Right atrium auricular region (tissue), 2 donors: Measurements from ENCODE around the gene TSPAN10. TPM values are rescaled to one million over a fixed set of nuclear protein-coding genes. Genes with fewer than 3 reads are reported as not detected.

Source experiments
- DNase-seq: peaks from one replicate; pipeline ENCODE4 v3.0.0-alpha.2; 2019; ENCODE audit warnings: low spot score
- H3K27ac ChIP-seq, 2 donors: fragments of 200-600 bp; sonication (generic); 1 replicate in 1 of 2; 2 replicates in 1 of 2; pipeline ENCODE4 v1.5.1; 2016 to 2019
- H3K27me3 ChIP-seq, 2 donors: fragments of 200-600 bp; sonication (generic); one replicate each; pipeline versions ENCODE4 v1.5.1 to v1.6.0; 2017 to 2019
- H3K36me3 ChIP-seq: fragments of 200-600 bp; sonication (generic); one replicate; pipeline ENCODE4 v1.5.1; 2016
- H3K4me1 ChIP-seq, 2 donors: fragments of 200-600 bp; sonication (generic); one replicate each; pipeline versions ENCODE4 v1.5.1 to v1.6.0; 2017 to 2019
- H3K4me3 ChIP-seq, 2 donors: fragments of 200-600 bp; sonication (generic); 1 replicate in 1 of 2; 2 replicates in 1 of 2; pipeline ENCODE4 v1.5.1; 2017 to 2019; ENCODE audit warnings: mild to moderate bottlenecking in 1 of 2, moderate library complexity in 1 of 2
- H3K9me3 ChIP-seq, 2 donors: fragments of 200-600 bp; sonication (generic); one replicate each; pipeline ENCODE4 v1.5.1; 2019
- total RNA-seq, 2 donors: library from RNA; depleted of rRNA; stranded (reverse); fragments of >200 nt; gene quantifications; one replicate each; pipeline ENCODE4 v1.1.0, GENCODE V29; 2016
- TF ChIP-seq, protein P1 (sequence below), 2 donors: fragments of 200-600 bp; sonication (generic); IDR thresholded peaks; one replicate each; pipeline ENCODE4 v1.5.1; 2019; ENCODE audit warnings: antibody characterized with exemption in 2 of 2

The TSPAN10 gene
- total RNA-seq, 2 donors from 2014 or later = not detected

DNA sequence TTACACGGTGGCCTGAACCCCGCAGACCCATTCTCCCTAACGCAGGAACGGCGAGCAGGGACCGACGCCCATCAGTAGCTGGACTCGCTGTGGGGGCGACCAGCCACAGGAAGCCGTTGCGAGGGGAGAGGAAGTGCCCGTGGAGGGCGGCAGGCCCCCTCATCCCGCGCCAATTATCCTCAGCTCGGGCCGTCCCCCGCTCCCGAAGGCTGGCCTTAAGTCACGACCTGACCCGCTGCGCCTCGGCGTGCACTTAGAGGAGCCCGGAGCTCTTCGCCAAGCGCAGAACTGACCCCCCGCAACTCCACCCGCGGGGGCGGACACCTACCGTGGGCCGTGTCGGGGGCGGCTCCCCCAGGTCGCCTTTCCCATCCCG lies 46.2 kb downstream of the TSPAN10 start:
- DNase-seq = no peak
- Histone ChIP-seq H3K9me3 (no peaks in the 10 kb centered on the region), H3K27ac (peak overlapping the region; percentile 78 to 79), H3K4me3 (peak overlapping the region; percentile 97 to 98), H3K36me3 (peaks cover 29% of the 10 kb centered on the region), H3K4me1 (peaks cover 0 to 39% of the 10 kb centered on the region in 2 donors), H3K27me3 (no peaks in the 10 kb centered on the region)
- TF ChIP-seq, protein P1, sequence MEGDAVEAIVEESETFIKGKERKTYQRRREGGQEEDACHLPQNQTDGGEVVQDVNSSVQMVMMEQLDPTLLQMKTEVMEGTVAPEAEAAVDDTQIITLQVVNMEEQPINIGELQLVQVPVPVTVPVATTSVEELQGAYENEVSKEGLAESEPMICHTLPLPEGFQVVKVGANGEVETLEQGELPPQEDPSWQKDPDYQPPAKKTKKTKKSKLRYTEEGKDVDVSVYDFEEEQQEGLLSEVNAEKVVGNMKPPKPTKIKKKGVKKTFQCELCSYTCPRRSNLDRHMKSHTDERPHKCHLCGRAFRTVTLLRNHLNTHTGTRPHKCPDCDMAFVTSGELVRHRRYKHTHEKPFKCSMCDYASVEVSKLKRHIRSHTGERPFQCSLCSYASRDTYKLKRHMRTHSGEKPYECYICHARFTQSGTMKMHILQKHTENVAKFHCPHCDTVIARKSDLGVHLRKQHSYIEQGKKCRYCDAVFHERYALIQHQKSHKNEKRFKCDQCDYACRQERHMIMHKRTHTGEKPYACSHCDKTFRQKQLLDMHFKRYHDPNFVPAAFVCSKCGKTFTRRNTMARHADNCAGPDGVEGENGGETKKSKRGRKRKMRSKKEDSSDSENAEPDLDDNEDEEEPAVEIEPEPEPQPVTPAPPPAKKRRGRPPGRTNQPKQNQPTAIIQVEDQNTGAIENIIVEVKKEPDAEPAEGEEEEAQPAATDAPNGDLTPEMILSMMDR (IDR thresholded peaks at IDR 0.05) = no peak

DNA sequence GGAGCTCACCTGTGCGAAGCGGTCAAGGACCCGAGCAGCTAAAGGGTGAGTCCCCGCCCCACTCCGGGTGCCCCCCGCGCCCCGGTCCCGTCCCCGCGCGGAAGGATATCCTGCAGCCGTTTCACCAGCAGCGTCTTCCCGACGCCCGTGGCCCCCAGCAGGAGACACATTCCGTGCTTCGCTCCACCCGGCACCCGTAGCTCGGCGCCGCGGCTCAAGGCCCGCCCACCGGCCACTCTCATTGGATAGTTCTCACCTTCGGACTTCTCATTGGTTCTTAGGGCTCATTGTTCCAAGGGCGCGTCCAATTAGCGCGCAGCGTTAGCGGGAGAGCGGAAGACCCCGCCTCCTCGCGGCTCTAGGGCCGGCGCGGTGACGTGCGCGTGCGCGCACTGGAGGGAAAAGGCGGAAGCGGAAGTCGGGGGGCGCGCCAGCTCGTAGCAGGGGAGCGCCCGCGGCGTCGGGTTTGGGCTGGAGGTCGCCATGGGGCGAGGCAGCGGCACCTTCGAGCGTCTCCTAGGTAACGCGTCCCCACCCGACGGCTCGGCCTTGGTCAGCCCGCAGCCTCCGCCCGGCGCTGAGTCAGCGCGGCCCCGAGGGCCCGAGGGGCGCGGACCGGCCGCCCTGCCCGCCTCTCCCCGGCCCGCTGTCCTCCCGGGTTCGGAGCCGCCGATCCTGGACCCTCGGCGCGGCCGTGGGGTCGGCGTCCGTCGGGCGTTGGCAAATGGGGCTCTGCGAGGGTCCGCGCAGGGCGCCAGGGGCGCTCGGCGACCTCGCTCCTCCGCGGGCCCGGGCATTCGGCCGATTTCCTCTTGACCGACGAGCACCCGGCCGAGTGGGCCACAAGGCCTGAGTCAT lies 46.8 kb downstream of the TSPAN10 start, which contains the start of the genes ARL16 and HGS:
ARL16 (minus strand) TSS at position 214 of the 858 bp plus-strand sequence; CDS start at position 170, 44 bp downstream.
HGS (plus strand) TSS at position 428 of the 858 bp plus-strand sequence; CDS start at position 484, 56 bp downstream.
- no peaks in the 10 kb centered on the region for H3K27me3 ChIP-seq
- H3K36me3 ChIP-seq = peaks cover 35% of the 10 kb centered on the region
- H3K4me1 ChIP-seq = peaks cover 0 to 39% of the 10 kb centered on the region in 2 donors

DNA sequence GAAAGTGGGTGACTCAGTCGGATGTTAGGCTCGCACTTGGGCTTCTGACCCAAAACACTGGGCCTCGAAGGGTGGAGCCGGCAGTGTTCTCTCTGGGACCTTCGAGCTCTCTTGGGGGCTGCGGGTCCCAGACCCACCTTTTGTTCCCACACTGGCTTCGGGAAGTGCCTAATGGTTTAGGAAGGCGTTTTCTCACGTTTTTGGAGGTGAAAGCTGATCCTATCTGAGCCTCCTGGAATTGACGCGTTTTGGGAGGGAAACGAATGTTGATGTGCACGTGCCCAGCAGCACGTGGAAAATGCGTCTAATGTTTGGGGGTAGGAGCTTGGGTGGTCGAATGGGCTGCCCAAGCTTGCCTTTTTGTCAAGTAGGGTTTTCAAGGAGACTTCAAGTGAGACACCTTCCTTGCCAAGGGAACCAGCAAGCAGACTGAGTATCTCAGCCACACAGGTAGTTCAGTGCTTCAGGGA lies 47.5 kb downstream of the TSPAN10 start:
- peak overlapping the region; percentile 75 to 77 for H3K27ac ChIP-seq
- no peaks in the 10 kb centered on the region for H3K9me3 ChIP-seq
- peak overlapping the region; percentile 97 to 98 for H3K4me3 ChIP-seq
- DNase-seq = peak; percentile 74
- H3K27me3 ChIP-seq = no peaks in the 10 kb centered on the region
- peaks cover 0 to 39% of the 10 kb centered on the region in 2 donors for H3K4me1 ChIP-seq
- TF ChIP-seq, protein P1 (IDR thresholded peaks at IDR 0.05) = no peak
- peaks cover 42% of the 10 kb centered on the region for H3K36me3 ChIP-seq

More for the DNA sequence above, 46.8 kb downstream of the TSPAN10 start, which contains the start of the genes ARL16 and HGS:
- Histone ChIP-seq H3K27ac (peak within 1 kb of the TSS; percentile 78 to 79), H3K4me3 (peak within 1 kb of the TSS; percentile 97 to 98), H3K9me3 (no peaks in the 10 kb centered on the region)
- DNase-seq = peak; percentile 99
- TF ChIP-seq, protein P1 (IDR thresholded peaks at IDR 0.05) = no peak

- DNase-seq = no peak
- peak overlapping the region; percentile 97 to 98 for H3K4me3 ChIP-seq
- H3K27me3 ChIP-seq = no peaks in the 10 kb centered on the region
- H3K4me1 ChIP-seq = peaks cover 0 to 36% of the 10 kb centered on the region in 2 donors
- TF ChIP-seq, protein P1 (IDR thresholded peaks at IDR 0.05) = no peak
- no peaks in the 10 kb centered on the region for H3K9me3 ChIP-seq
- peak overlapping the region in 1 of 2 donors; percentile 75 for H3K27ac ChIP-seq
- peaks cover 48% of the 10 kb centered on the region for H3K36me3 ChIP-seq
Measured at GRCh38 chr17:81685108-81685507, 48.1 kb downstream of the TSPAN10 start.

GRCh38 chr17:81686614-81687013 lies 49.6 kb downstream of the TSPAN10 start:
- DNase-seq = no peak
- Histone ChIP-seq H3K9me3 (no peaks in the 10 kb centered on the region), H3K27me3 (no peaks in the 10 kb centered on the region), H3K36me3 (peaks cover 63% of the 10 kb centered on the region), H3K27ac (no peak overlapping the region), H3K4me3 (no peak overlapping the region), H3K4me1 (peaks cover 0 to 33% of the 10 kb centered on the region in 2 donors)
- TF ChIP-seq, protein P1 (IDR thresholded peaks at IDR 0.05) = no peak
